ENCODE measurements around the gene PLD2.

DNA sequence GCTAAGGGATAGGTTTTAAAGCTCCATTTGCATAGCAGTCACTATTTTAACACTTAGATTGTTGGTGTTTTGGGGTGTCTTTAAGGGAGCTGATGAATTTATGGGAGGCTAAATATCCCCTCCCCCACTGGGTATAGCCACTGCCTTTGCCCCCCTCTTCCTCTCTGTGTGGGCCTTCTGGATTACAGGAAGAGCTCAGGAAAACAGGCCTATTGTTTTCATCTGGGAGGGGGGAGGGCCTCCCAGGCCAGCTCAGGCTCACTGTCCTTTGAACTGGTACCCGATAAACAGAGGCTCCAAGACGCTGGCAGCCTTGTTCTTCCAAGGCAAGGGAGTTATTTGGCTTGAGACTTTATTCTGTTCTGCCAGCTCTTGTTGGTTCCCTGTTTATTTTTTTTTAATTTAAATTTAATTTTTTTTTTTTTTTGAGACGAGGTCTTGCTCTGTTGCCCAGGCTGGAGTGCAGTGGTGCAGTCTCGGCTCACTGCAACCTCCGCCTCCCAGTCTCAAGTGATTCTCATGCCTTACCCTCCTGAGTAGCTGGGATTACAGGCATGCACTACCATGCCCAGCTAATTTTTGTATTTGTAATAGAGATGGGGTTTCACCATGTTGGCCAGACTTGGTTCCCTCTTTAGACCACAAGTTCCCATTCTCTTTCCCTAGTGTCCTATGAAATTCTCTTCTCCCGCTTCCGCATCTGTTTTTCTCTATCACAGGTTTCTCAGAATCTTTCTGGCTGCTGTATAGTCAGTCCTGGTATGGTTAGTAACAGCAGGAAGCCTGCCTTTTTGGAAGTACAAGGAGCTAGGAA, 51.3 kb downstream of the PLD2 start:
- TF ChIP-seq, protein P1, sequence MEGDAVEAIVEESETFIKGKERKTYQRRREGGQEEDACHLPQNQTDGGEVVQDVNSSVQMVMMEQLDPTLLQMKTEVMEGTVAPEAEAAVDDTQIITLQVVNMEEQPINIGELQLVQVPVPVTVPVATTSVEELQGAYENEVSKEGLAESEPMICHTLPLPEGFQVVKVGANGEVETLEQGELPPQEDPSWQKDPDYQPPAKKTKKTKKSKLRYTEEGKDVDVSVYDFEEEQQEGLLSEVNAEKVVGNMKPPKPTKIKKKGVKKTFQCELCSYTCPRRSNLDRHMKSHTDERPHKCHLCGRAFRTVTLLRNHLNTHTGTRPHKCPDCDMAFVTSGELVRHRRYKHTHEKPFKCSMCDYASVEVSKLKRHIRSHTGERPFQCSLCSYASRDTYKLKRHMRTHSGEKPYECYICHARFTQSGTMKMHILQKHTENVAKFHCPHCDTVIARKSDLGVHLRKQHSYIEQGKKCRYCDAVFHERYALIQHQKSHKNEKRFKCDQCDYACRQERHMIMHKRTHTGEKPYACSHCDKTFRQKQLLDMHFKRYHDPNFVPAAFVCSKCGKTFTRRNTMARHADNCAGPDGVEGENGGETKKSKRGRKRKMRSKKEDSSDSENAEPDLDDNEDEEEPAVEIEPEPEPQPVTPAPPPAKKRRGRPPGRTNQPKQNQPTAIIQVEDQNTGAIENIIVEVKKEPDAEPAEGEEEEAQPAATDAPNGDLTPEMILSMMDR (IDR thresholded peaks at IDR 0.05), result no peak
- no peak for TF ChIP-seq POLR2A (IDR thresholded peaks at IDR 0.05)
